Measurements from ENCODE around the gene GNPNAT1. TPM values are rescaled to one million over a fixed set of nuclear protein-coding genes. Genes with fewer than 3 reads are reported as not detected.

The GNPNAT1 gene
- total and polyA plus RNA-seq, 9 of the 15 experiments (the other 6 are each of a cell fraction or from before 2014, with no cell fraction given), result 15.8 to 27.7 (median 25.3) TPM

- H3K27ac ChIP-seq (ENCODE audit: extremely low read depth, low read depth, low read length), result no peak overlapping the region
- no TSS peak for BruUV-seq (replicated peaks)
- ATAC-seq, result no peak
- ChIA-PET CTCF (ENCODE audit: low intra/inter-chr PET ratio) (no interaction called here), POLR2A (no interaction called here)
- FAIRE-seq, result no peak
- H3K9ac ChIP-seq (ENCODE audit: insufficient read depth in 1 of 2, low read depth in 2 of 2, low read length in 2 of 2), result no peak overlapping the region
- H3K4me2 ChIP-seq (ENCODE audit: insufficient read depth, low read length), result no peak overlapping the region
- H4K20me1 ChIP-seq (replicated peaks; ENCODE audit: control insufficient read depth, insufficient read depth, low read length), result no peaks in the 10 kb centered on the region
- H3K9me3 ChIP-seq (replicated peaks; ENCODE audit: control insufficient read depth, insufficient read depth, low read depth, low read length), result no peaks in the 10 kb centered on the region
- H2AFZ ChIP-seq (ENCODE audit: low read depth, low read length), result no peak overlapping the region
- TF ChIP-seq HIVEP1 (CRISPR knock-in tag; IDR thresholded peaks at IDR 0.05) (no peak), RFX1 (IDR thresholded peaks at IDR 0.05) (peak; percentile 68), HNRNPK (IDR thresholded peaks at IDR 0.05; ENCODE audit: low read depth, low read length, poor library complexity, severe bottlenecking) (no peak), CEBPZ (IDR thresholded peaks at IDR 0.05; ENCODE audit: borderline replicate concordance, low read depth, low read length) (no peak)
- 100% methylated on average over 1 of the region's 1 CpG for WGBS (ENCODE audit: insufficient coverage, low coverage, missing lambda C conversion rate)
- peaks cover 48% of the 10 kb centered on the region; the same call in 2 of the 3 replicates for H3K36me3 ChIP-seq (ENCODE audit: control insufficient read depth, insufficient read depth, low read length)
- no peaks in the 10 kb centered on the region for H3K4me1 ChIP-seq (replicated peaks in 1 of 2; ENCODE audit: control insufficient read depth in 2 of 2, insufficient read depth in 2 of 2, low read length in 2 of 2)
- no peaks in the 10 kb centered on the region for H3K27me3 ChIP-seq (ENCODE audit: control insufficient read depth in 2 of 2, insufficient read depth in 2 of 2, low read length in 2 of 2)
- 0 out of 3 replicates have a peak, but pooled peaks cover 4% of the 10 kb centered on the region for H3K79me2 ChIP-seq (ENCODE audit: control insufficient read depth, insufficient read depth, low read length)
- no peak for DNase-seq (ENCODE audit: extremely low read depth in 1 of 4, low spot score in 3 of 4)
- H3K9me1 ChIP-seq (ENCODE audit: control insufficient read depth, insufficient read depth, low read length), result no peaks in the 10 kb centered on the region
- in situ Hi-C loops (cut with MboI), result no loop called here
- H3K4me3 ChIP-seq, result no peak overlapping the region
- intact Hi-C loops (cut with micrococcal nuclease), result loop anchor here (5.0 kb wide), 1 partner anchor 49 kb away; the partner anchor contains the start of gene STYX
Observed at GRCh38 chr14:52781629-52782028, 9.8 kb downstream of the GNPNAT1 start.
